SKM-1 treated with dmso at 0.1 percent for 144 hours (cell line): ENCODE data around the gene DSP.

Experiments used
- DNase-seq: peaks from one replicate; lab custom pipeline; 2025; ENCODE audit not compliant: unreplicated experiment; lab: John Stamatoyannopoulos, UW

The DSP gene

DNA sequence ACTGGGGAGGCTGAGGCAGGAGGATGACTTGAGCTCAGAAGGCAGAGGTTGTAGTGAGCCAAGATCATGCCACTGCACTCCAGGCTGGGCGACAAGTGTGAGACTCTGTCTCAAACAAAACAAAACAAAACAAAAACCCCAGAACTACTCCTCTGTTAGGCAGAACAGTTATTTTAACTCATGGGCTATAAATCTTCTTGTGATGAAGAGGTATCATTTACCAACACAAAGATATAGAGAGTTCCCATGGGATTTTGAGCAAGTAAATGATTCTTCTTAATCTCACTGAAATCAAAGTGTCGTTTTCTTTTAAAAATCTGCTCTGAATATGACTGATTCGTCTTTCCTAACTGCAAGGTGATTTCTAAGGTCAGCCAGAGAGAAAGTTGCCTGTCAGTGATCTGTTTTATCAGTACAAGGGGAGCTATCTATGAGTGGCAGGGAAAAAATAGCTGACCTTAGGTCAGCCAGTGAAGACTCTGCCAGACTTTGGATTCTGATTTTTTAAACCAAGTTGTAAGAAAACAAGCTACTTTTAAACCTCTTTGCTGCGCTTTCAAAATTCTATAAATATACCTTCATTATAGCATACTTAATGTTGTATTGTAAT lies 3.8 kb upstream of the DSP start:
- no peak for DNase-seq

DNA sequence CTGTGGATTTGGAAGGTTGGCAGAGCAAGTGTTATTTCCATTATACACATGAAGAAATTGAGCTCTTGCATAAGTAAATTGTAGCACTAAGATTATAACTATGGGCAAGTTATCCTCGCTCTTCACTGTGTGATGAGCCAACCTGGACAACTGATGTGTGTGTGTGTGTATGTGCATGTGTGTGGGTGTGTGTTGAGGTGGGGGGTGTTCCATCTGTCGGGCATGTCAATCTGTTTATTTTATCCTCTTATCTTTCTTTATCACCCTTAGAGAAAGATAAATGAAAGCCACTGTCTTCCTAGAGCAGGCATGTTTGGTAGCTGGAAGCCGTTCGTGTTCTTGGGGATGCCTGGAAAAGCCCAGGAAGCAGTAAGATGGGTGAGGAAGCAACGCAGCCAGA lies 3.0 kb upstream of the DSP start:
- DNase-seq: no peak

DNA sequence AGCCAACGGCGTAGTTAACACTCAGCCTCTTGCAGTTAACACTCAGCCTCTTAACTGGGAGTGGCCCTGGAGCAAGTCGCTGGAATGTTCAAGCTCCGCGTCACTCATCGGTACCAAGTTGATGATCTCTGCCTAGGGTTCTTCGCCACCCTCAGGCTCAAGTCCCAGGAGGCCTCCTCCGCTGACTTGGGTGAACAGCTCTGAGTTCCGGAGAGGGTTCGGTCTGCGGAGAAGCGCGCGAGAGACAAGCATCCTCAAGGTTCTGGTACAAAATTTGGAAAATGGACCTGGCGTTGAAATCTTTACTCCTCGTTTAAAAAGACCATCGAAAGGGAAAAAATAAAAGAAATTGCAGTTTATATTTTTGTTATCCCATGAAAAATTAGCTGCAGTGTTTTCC lies 876 bp upstream of the DSP start:
- DNase-seq: no peak

DNA sequence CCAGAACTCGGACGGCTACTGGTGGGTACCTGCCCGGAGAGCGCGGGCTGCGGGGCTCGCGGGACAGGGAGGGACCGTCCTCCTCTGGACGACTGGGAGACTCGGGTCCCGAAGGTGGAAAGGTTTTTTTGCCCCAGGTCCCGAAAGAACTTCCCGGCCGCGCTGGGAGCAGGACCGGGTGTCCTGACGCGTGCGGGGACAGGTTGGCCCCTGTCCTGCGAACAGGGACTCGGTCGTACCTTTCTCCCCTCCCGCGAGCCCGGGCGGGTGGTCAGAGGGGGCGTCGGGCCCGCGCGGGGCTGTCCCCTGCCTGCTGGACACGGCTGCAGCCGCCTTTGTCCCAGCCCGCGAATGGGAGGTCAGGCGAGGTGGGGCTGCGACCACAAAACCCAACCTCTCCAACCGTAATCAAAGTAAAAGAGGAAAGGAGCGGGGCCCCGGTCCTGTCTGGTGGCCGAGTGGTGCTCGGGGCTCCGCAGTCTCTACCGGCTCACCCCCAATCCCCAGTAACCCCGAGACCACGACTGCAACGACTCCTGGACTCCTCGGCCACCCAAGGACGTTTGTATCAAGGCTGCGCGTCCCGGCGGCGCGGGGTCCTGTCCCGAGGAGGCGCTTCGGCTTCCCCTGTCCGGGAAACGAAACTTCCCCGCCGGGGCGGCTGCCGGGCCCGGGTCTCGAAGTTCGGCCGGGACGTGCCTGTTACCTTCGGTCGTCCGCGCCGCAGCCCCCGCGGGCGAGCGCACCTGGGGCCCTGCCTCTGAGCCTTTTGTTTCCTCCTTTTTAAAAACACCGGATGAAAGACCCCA lies 798 bp downstream of the DSP start:
- DNase-seq: no peak

DNA sequence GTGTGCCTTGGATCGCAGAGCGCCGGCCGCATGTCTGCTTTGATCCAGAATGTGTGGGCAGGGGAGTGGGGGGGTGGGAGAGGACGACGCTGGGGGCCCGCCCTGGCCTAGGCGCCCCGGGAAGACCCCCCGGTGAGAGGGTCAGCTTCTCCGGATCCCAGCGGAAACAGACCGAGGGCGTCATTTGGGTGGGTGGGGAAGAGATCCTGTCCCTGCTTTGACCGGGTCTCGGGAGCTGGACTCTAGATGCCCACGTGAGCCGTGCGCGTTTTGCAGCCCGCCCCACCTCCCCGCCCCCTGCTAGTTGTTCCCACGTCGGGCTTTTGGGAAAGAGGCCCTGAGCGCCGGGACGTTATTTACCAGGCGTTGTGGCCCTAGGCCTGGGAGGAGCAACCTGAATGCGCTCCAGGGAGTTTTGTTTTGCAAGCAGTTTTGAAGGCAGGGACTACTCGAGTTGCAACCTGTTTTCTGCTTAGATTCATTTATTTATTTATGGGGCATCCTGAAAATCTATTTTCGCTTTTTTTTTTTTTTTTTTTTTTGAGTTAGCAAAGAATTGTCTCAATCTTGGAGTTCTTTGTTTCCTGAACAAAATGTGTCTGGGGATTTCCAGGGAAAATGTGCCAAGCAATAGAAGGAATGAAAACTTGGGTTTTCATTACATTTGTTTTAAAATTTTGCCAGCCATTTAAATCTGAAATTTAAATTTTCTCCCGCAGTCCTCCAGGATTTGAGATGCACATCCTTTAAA lies 1.6 kb downstream of the DSP start:
- DNase-seq: no peak

DNA sequence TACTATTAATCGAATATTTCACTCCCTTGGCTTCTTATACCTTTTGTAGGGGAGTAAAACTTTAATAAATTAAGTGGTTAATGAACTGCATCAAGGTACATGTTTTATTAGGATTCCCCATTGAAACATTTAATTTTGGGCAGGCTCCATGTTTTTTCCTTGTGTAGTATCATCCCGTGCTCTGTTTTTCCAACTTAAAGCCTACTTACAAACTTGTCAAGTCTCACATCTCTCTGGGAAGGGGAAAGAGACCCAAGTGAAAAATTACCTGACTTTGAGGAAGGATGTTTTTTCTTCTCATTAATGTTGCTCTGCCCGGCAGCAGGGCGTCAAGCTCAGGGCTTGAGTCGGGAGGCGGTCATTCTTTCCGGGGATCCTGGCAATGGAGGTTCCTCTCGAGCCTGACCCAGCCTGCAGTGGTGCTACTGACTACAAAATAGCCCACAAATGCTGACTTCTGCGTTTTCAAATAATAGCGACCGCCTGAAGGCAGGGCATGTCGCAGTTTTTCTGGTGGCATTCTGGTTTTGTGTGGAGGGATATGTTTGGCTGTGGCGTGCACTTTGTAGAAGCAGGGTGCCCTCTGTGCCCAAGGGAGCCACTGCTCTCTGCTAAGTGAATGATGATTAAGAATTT lies 2.4 kb downstream of the DSP start:
- no peak for DNase-seq

DNA sequence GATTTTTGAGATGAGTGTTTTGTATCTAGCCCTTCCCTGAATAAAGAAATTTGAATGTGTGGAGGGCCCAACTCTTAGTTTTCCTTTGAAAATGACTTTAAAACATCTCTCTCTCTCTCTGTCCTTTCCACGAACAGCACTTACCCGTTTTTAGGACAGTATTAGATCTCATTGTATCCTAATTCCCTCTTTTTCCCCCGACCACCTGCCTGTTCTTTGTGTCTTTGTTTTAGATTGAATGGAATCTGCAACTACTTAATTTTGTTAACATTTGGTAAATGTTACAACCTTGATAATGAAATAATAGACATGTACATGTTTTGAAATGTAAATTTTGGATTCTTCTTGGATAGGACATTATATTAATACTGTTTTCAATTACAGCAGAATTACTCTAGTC lies 3.1 kb downstream of the DSP start:
- no peak for DNase-seq

DNA sequence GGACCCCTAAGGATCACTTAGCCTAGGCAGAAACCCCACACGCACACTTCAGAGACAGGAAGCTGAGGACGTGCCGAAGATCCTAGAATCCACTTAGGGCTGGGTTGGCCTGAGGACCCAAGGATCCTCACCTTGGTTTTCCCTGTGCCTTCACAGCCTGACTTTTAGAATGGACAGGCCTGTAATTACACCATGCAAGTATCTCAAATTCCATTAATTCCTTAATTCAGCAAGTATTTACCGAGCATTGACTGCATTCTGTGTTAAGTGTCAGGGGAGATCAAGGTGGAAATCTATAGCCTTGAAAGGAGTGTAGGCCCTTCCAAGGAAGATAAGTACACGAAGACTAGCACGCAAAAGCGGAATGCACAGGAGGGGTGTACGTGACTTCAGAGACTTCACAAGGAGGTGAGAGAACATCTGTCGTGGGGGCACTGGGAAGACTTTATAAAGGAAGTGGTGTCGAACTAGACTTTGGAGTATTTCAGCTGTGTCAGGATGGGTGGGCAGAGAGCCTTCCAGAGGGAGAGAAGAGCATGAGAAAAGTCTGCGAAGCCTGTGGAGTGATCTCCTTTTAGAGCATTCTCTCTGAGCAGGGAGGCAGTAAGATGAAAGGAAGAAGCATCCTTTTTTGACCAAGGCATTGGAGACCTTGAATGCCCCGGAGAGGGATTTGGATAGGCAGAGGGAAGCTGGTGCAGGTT lies 4.0 kb downstream of the DSP start:
- DNase-seq: no peak

DNA sequence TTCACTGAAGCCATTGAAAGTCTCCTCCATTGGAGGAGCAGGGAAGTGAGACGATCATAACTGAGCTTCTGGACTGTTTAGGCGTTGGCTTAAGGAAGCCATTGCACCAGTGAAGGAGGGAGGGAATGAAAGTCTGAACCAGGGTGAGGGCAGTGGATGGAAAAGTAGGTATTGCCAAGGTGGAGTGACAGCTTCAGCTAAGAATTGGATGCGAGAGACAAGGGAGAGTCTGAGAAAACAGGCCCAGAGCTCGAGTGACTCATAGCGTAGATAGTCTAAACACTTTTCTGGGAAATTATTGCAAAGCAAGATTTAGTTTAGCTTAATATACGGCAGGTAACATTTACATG lies 4.5 kb downstream of the DSP start:
- DNase-seq: no peak

DNA sequence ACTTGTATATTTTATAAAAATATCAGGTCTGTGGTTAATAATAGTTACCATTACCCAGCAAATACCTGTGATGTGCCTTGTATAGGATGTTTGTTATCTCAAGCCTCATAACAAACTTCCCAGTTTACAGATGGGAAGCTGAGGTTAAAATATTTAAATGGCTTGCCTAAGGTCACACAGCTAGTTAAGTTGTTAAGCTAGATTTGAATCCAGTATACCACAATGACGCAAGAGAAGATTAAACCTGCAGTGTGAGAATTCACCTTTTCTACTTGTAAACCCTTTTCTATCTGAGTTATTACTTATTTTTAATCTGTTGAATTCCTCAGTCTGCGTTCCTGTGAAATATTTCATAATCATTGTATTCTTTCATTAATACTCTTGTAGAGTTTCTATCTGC lies 4.9 kb downstream of the DSP start:
- DNase-seq: no peak

DNA sequence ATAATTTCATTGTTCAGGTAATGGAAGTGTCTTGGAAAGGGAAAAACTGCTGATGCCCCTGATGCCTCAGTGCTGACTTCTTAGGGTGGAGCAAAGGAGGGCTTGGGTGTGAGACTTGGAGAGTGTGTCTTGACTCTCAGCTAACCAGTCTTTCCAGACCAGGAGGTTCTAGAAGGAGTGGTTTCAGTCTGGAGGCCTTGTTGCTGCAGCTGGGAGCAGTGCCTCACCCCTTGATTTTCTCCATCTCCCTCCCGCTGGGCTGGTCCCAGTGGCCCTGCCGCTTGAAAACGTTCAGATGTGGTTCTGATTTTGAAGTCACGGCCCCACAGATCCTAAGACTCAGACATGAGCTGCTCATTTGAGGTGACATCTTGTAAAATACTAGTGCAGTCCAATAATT lies 5.4 kb downstream of the DSP start:
- no peak for DNase-seq

DNA sequence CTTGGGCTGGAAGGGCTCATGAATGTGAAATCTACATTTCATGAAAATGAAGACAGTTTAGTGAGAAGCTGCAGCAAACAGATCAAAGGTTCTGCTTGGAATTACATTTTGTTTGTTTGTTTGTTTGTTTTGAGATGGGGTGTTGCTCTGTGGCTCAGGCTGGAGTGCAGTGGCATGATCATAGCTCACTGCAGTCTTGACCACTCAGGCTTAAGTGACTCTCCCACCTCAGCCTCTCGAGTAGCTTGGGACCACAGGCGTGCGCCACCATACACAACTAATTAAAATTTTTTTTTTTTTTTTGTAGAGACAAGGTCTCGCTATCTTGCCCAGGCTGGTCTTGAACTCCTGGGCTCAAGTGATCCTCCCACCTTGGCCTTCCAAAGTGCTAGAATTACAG lies 5.8 kb downstream of the DSP start:
- no peak for DNase-seq

DNA sequence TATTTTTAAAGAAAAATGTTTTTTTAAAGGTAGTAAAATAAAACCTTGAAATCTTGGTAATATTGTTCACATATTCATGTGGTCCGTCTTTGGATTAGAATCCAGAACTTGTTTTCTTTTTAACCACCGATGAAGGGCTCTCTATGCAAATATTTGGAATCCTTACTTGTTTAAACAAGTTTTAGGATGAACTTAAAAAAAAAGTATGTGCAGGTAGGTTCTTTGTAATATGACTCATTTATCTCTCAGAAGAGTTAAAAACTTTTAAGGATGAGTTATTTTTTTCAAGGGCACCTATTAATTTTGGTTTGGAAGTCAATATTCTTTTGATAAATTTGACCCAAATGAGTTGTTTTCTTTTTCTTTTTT lies 8.9 kb downstream of the DSP start:
- DNase-seq: no peak

DNA sequence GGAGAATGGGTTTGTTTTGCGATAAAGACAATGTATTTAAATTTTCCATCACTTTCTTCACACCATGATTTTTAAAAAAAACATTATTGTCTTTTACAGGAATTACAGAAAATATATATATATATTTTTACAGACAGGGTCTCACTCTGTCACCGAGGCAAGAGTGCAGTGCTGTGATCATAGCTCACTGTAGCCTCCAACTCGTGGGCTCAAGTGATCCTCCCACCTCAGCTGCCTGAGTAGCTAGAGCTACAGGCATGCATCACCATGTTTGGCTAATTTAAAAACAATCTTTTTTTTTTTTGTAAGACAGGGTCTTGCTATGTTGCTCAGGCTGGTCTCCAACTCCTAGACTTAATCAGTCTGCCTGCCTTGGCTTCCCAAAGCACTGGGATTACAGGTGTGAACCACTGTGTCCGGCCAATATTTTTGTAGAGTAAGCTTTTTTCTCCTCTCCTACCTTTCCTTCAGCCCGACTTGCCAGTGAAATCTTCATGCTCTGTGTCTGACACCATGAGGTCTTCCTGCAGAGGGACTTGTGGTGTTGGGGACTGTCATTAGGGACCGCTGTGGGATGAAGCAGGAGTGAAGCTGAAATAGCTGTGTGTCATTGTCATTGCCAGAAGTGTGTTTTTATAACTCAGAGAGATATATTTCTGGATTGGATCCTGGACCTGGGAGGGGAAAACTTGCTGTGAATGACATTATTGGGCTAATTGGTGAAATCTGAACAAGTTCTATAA lies 13.2 kb downstream of the DSP start:
- DNase-seq: no peak

DNA sequence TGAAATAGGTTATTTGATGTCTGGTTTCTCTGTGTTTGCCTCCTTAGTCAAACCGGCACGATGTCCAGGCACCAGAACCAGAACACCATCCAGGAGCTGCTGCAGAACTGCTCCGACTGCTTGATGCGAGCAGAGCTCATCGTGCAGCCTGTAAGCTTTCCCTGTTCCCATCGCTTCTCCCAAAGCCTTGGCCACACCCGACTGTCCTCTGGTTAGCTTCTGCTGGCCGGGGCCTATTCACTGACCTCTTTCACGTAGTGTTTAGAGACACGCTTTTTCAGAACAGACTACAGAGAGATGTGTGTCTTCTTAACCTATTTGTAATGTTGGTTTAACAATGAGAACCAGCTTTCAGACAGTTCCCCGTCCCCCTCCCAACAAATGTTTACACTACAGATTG lies 14.2 kb downstream of the DSP start:
- no peak for DNase-seq

DNA sequence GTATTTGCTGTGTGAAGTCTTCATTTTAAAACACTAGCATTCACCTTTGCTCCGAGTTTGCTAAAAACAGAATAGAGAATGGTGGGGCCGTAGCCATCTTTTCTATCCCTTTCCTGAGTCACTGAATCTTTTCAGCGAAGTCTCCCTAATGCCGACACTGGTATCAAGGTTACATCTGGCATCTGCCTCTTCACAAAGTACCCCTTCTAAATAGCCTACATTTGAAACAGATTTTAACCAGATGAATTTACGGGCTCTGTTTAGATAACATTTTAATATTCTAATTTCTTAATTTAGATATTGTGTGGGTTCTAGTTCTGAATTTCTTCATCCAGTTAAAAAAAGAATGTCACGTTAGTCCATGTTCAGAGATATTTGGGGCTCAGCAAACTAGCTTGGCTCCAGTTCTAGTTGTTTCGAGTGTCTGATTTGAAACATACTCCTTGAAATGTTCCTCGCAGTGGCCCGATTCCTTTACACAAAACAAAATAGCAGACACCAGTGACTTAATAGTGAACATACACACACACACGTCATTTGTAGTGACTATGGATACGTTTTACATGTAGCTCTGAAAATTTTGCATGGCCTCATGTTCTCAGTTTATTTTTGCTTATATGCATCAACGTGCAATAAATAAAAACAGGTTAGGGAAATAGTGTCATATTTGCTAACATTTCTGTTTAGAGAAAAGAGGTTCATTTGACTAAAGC lies 15.1 kb downstream of the DSP start:
- DNase-seq: no peak

DNA sequence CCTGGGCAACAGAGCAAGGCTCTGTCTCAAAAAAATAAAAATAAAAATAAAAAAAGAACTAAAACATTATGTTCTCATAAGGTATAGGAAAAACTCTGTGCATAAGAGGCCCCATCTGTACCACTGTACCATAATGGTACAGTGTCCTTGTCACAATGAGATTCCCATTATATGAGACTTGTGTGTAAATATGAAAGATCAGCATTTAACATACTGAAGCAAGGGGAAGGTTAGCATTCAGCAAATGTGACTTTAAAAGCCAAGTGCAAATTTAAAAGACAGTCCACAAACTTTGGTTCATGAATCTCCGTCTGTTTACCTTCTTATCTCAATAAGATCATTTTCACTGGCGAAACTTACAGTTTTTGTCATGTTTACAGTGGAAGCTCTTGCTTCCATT lies 16.2 kb downstream of the DSP start:
- no peak for DNase-seq

DNA sequence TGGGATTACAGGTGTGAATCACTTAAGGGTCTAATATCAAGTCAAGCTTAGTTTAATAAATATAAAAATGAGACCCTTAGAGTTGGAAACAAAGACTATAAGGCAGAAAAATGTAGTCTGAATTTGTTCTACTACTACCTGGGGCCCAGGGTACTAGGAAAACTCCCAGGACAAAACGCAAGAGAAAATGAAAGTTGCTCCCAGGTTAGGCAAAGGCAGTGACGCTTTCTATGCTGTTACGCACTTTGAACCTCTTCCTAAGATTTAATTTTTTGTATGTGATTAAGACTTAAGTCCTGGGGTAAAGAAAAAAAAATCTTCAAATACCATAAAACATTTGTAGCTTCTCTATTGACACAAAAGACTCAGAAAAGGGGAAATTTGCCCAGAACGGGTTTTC lies 17.3 kb downstream of the DSP start:
- DNase-seq: no peak

DNA sequence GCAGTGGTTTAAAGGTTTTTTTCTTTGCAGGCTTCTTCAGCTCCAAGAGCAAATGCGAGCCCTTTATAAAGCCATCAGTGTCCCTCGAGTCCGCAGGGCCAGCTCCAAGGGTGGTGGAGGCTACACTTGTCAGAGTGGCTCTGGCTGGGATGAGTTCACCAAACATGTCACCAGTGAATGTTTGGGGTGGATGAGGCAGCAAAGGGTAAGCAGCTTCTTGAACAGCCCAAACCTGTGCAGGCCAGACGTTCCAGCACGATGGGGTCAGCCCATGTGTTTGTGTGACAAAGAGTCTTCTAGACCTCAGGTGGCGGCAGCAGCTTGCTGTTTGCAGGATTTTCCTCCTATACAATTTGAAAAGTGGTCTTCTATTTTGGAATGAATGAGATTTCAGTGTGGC lies 17.7 kb downstream of the DSP start:
- DNase-seq: no peak
